IgD-negative memory B cell (primary cell): ENCODE results near the gene SLC39A1. TPM values are rescaled to one million over a fixed set of nuclear protein-coding genes. Genes with fewer than 3 reads are reported as not detected.

Source experiments
- H3K27ac Mint-ChIP-seq, 3 donors: one replicate each; pipeline ENCODE4 v1.8.0; 2020 to 2022; ENCODE audit warnings: mild to moderate bottlenecking in 3 of 3, mixed read lengths in 3 of 3, moderate library complexity in 1 of 3
- H3K27me3 Mint-ChIP-seq: one replicate; pipeline ENCODE4 v1.8.0; 2021; ENCODE audit warnings: mixed read lengths
- H3K36me3 Mint-ChIP-seq: one replicate; pipeline ENCODE4 v1.8.0; 2020; ENCODE audit warnings: mild to moderate bottlenecking, mixed read lengths
- H3K4me1 Mint-ChIP-seq, 3 donors: one replicate each; pipeline ENCODE4 v1.8.0; 2020 to 2022; ENCODE audit warnings: mixed read lengths in 3 of 3, mild to moderate bottlenecking in 1 of 3
- H3K4me3 Mint-ChIP-seq, 4 donors: one replicate each; pipeline ENCODE4 v1.8.0; 2020 to 2022; ENCODE audit warnings: mild to moderate bottlenecking in 4 of 4, mixed read lengths in 4 of 4, moderate library complexity in 3 of 4
- H3K9me3 Mint-ChIP-seq, 3 donors: one replicate each; pipeline ENCODE4 v1.8.0; 2020 to 2021; ENCODE audit warnings: mixed read lengths in 3 of 3, mild to moderate bottlenecking in 1 of 3
- polyA plus RNA-seq: library from polyadenylated mRNA; unstranded; fragments of 300-500 nt; fragmentation: Illumina TruSeq; gene quantifications from one replicate; pipeline ENCODE4 v1.2.3, GENCODE V29; 2021

SLC39A1 gene
- polyA plus RNA-seq, 1 donor from 2014 or later: 52.0 TPM

GRCh38 chr1:153951183-153951582 is 12.2 kb downstream of the SLC39A1 start:
- no peaks in the 10 kb centered on the region for H3K36me3 Mint-ChIP-seq
- H3K4me1 Mint-ChIP-seq: peaks cover 10 to 31% (median 20%) of the 10 kb centered on the region in 3 donors
- H3K9me3 Mint-ChIP-seq: no peaks in the 10 kb centered on the region
- no peaks in the 10 kb centered on the region for H3K27me3 Mint-ChIP-seq
- peak overlapping the region in 1 of 4 donors; percentile 84 for H3K4me3 Mint-ChIP-seq
- H3K27ac Mint-ChIP-seq: peak overlapping the region in 1 of 3 donors; percentile 96

DNA sequence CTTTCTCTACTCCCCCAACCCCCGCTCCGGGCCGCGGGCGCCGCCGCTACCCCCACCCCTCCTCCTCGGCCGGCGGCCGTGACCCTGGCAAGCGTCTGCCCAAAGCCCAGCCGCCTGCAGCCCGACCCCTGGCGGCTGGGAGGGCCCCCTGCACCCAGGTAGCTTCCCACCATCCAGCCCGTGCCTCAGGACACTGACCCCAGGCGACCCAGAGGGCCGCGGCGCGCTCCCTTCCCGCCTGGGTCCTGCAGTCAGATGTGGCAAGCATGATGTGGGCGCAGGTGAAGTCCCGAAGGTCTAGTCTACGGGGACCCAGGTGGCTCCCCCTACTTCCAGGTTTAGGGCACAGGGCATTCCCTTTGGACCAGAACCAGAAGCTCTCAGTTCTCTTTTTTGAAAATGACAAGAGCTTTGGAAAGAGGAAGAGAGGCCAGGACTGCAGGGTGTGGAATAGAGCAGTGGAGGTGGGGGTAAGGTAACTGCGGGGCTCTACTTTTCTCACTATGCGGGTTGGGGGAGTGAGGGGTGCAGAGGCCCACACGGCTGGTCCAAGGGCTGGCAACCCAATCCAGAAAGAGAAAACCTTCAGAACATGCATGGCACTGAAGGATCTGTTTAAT is 16.6 kb downstream of the SLC39A1 start, which contains the start of gene DENND4B:
Gene DENND4B (minus strand): TSS at position 97 of the 620 bp plus-strand sequence. CDS start 2,344 bp downstream, outside the sequence.
- peak within 1 kb of the TSS; percentile 98 to 100 (median 99) for H3K27ac Mint-ChIP-seq
- H3K36me3 Mint-ChIP-seq: peaks cover 6% of the 10 kb centered on the region
- H3K4me3 Mint-ChIP-seq: peak within 1 kb of the TSS; percentile 91 to 99 (median 96)
- peaks cover 15 to 27% (median 23%) of the 10 kb centered on the region in 3 donors for H3K4me1 Mint-ChIP-seq
- no peaks in the 10 kb centered on the region for H3K27me3 Mint-ChIP-seq
- H3K9me3 Mint-ChIP-seq: no peaks in the 10 kb centered on the region

GRCh38 chr1:153945795-153946621 is 17.3 kb downstream of the SLC39A1 start:
- Mint-ChIP-seq H3K4me1 (peaks cover 15 to 28% (median 23%) of the 10 kb centered on the region in 3 donors), H3K9me3 (no peaks in the 10 kb centered on the region), H3K27ac (peak overlapping the region; percentile 98 to 100 (median 99)), H3K27me3 (no peaks in the 10 kb centered on the region), H3K4me3 (peak overlapping the region; percentile 91 to 99 (median 96)), H3K36me3 (peaks cover 6% of the 10 kb centered on the region)

DNA sequence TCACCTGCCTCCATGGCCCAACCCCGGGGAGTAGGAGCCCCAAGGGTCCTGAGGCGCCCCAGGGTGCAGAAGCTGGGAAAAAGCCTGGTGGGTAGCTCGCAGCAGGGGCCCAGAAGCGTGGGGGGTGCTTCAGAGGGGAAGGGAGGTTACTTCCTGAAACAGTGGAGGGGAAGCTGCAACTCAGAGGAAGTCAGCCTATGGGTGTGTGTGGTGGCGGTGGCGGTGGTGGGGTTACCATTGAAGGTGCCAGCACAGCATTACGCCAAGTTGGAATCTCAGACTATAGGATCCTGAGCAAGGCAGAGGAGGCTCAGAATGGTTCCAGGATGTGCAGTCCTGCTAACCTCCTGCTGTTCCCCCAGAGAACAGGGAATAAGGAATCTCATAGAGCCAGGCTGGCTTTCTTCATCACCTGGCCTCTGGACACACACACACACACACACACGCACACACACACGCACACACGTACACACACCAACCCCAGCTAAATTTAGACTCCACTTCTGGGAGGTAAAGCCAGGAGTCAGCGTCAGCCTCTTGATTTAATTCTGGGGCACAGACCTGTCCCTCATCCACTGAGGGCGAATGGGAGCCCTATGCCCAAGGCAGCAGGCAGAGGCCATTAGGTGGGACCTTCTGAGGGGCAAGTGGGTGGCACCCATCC is 18.1 kb downstream of the SLC39A1 start:
- H3K4me1 Mint-ChIP-seq: peaks cover 15 to 28% (median 21%) of the 10 kb centered on the region in 3 donors
- H3K9me3 Mint-ChIP-seq: no peaks in the 10 kb centered on the region
- H3K27ac Mint-ChIP-seq: peak overlapping the region; percentile 98 to 100 (median 99)
- H3K27me3 Mint-ChIP-seq: no peaks in the 10 kb centered on the region
- H3K36me3 Mint-ChIP-seq: peaks cover 6% of the 10 kb centered on the region
- peak overlapping the region; percentile 91 to 99 (median 96) for H3K4me3 Mint-ChIP-seq

DNA sequence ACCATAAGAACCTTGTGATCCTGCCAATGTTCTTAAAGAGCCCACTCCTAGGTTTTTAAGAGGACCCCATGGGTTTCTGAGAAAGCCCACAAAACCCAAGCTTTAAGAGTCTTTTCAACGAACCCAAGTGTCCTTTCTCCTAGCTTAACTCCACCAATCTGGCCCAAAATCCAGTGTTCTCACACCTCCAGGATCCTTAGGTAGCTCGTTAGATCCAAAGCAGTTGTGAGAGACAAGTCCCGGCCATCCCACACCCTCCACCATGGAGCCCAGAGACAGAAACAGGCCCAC is 18.6 kb downstream of the SLC39A1 start:
- peaks cover 6% of the 10 kb centered on the region for H3K36me3 Mint-ChIP-seq
- H3K9me3 Mint-ChIP-seq: no peaks in the 10 kb centered on the region
- peak overlapping the region; percentile 98 to 100 (median 99) for H3K27ac Mint-ChIP-seq
- peaks cover 17 to 27% (median 20%) of the 10 kb centered on the region in 3 donors for H3K4me1 Mint-ChIP-seq
- peak overlapping the region; percentile 91 to 99 (median 96) for H3K4me3 Mint-ChIP-seq
- H3K27me3 Mint-ChIP-seq: no peaks in the 10 kb centered on the region

- H3K27ac Mint-ChIP-seq: peak overlapping the region; percentile 98 to 100 (median 99)
- H3K36me3 Mint-ChIP-seq: peaks cover 6% of the 10 kb centered on the region
- H3K9me3 Mint-ChIP-seq: no peaks in the 10 kb centered on the region
- peaks cover 19 to 27% (median 20%) of the 10 kb centered on the region in 3 donors for H3K4me1 Mint-ChIP-seq
- peak overlapping the region; percentile 91 to 99 (median 96) for H3K4me3 Mint-ChIP-seq
- H3K27me3 Mint-ChIP-seq: no peaks in the 10 kb centered on the region
These were observed 19.1 kb downstream of the SLC39A1 start for GRCh38 chr1:153944005-153944826.

- Mint-ChIP-seq H3K4me3 (peak overlapping the region in 3 of 4 donors; percentile 94 to 99 (median 98)), H3K9me3 (no peaks in the 10 kb centered on the region), H3K4me1 (peaks cover 19 to 26% (median 22%) of the 10 kb centered on the region in 3 donors), H3K36me3 (peaks cover 6% of the 10 kb centered on the region), H3K27me3 (no peaks in the 10 kb centered on the region), H3K27ac (peak overlapping the region in 2 of 3 donors; percentile 45 to 98)
These were observed 20.4 kb downstream of the SLC39A1 start for GRCh38 chr1:153942766-153943549.

- Mint-ChIP-seq H3K27me3 (no peaks in the 10 kb centered on the region), H3K4me1 (peaks cover 17 to 26% (median 20%) of the 10 kb centered on the region in 3 donors), H3K36me3 (peaks cover 6% of the 10 kb centered on the region), H3K4me3 (peak overlapping the region in 2 of 4 donors; percentile 84 to 94), H3K27ac (peak overlapping the region; percentile 59 to 98 (median 62)), H3K9me3 (no peaks in the 10 kb centered on the region)
These were observed 21.3 kb downstream of the SLC39A1 start for GRCh38 chr1:153941826-153942725.

GRCh38 chr1:153940756-153941155 is 22.6 kb downstream of the SLC39A1 start:
- H3K27ac Mint-ChIP-seq: peak overlapping the region in 2 of 3 donors; percentile 88

DNA sequence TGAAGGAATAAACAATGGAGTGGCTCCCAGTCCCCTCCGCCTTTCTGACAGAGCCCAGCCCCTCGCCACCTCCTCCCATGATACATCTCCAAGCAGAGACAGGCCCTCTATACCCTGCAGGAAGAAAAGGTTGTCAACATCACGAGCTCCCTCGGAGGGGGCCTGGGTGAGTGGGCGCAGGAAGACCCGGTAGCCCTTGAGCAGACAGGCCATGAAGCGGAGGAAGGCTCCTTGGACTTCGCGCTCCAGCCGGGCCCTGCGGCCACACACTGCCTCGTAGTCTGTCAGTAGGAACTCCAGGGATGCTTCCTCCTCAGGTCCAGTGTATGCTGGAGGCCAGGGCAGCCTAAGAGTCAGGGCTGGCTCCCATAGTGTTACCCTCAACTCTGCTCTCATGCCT is 23.9 kb downstream of the SLC39A1 start:
- H3K27ac Mint-ChIP-seq: peak overlapping the region in 1 of 3 donors; percentile 5
- H3K4me1 Mint-ChIP-seq: peaks cover 11 to 23% (median 17%) of the 10 kb centered on the region in 3 donors
- H3K9me3 Mint-ChIP-seq: no peaks in the 10 kb centered on the region
- H3K4me3 Mint-ChIP-seq: peak overlapping the region in 1 of 4 donors; percentile 53
- H3K36me3 Mint-ChIP-seq: peaks cover 7% of the 10 kb centered on the region
- H3K27me3 Mint-ChIP-seq: no peaks in the 10 kb centered on the region

More at GRCh38 chr1:153940756-153941155, 22.6 kb downstream of the SLC39A1 start:
- peaks cover 14 to 24% (median 19%) of the 10 kb centered on the region in 3 donors for H3K4me1 Mint-ChIP-seq
- no peaks in the 10 kb centered on the region for H3K27me3 Mint-ChIP-seq
- H3K9me3 Mint-ChIP-seq: no peaks in the 10 kb centered on the region
- peak overlapping the region in 2 of 4 donors; percentile 47 to 53 for H3K4me3 Mint-ChIP-seq
- H3K36me3 Mint-ChIP-seq: peaks cover 9% of the 10 kb centered on the region

- Mint-ChIP-seq H3K36me3 (peaks cover 5% of the 10 kb centered on the region), H3K27ac (peak overlapping the region in 1 of 3 donors; percentile 5), H3K4me3 (no peak overlapping the region), H3K4me1 (peaks cover 9 to 21% (median 14%) of the 10 kb centered on the region in 3 donors), H3K9me3 (no peaks in the 10 kb centered on the region), H3K27me3 (no peaks in the 10 kb centered on the region)
These were observed 24.3 kb downstream of the SLC39A1 start for GRCh38 chr1:153938996-153939395.

GRCh38 chr1:153937331-153937730 is 26.0 kb downstream of the SLC39A1 start:
- H3K27ac Mint-ChIP-seq: peak overlapping the region in 2 of 3 donors; percentile 23 to 64
- peak overlapping the region in 1 of 4 donors; percentile 45 for H3K4me3 Mint-ChIP-seq
- peaks cover 6 to 9% (median 8%) of the 10 kb centered on the region in 3 donors for H3K4me1 Mint-ChIP-seq
- no peaks in the 10 kb centered on the region for H3K27me3 Mint-ChIP-seq
- H3K36me3 Mint-ChIP-seq: peaks cover 3% of the 10 kb centered on the region
- no peaks in the 10 kb centered on the region for H3K9me3 Mint-ChIP-seq
